Cardiac muscle cell (in vitro differentiated cells and primary cell): ENCODE results near the gene HOXC10. TPM values are rescaled to one million over a fixed set of nuclear protein-coding genes. Genes with fewer than 3 reads are reported as not detected.

Experiments used
- DNase-seq, 2 donors: peaks; one replicate each; pipeline versions ENCODE4 v3.0.0 to v3.0.0-alpha.2; 2010 to 2017; ENCODE audit warnings: low read depth in 1 of 2, low spot score in 1 of 2
- H3K27ac ChIP-seq: fragments of 200-600 bp; sonication (generic); 2 replicates; pipeline ENCODE4 v1.5.1; 2016
- H3K27me3 ChIP-seq: fragments of 200-600 bp; sonication (generic); 2 replicates; pipeline ENCODE4 v1.6.0; 2016; ENCODE audit warnings: control low read depth
- H3K36me3 ChIP-seq: fragments of 200-600 bp; sonication (generic); 2 replicates; pipeline ENCODE4 v1.5.1; 2016; ENCODE audit warnings: control low read depth
- H3K4me1 ChIP-seq: fragments of 200-600 bp; sonication (generic); 2 replicates; pipeline ENCODE4 v1.8.1; 2017; ENCODE audit warnings: low read depth, mild to moderate bottlenecking, mixed run types
- H3K4me3 ChIP-seq: fragments of 200-600 bp; sonication (generic); 2 replicates; pipeline ENCODE4 v1.5.1; 2016; ENCODE audit warnings: mild to moderate bottlenecking
- H3K9me3 ChIP-seq: fragments of 200-600 bp; sonication (generic); 2 replicates; pipeline ENCODE4 v1.5.1; 2017; ENCODE audit warnings: low read depth, mild to moderate bottlenecking, control low read depth
- polyA plus RNA-seq: library from polyadenylated mRNA; unstranded; fragments of >200 nt; fragmentation: Nextera tagmentation; extraction: Ambion mirVana; gene quantifications from 2 replicates; pipeline ENCODE4 v1.2.1, GENCODE V29; 2016
- total RNA-seq: library from RNA; depleted of rRNA; stranded (reverse); fragments of >200 nt; gene quantifications from 2 replicates; pipeline ENCODE4 v1.2.3, GENCODE V29; 2016
- TF ChIP-seq, protein P1 (sequence below): IDR thresholded peaks from 2 replicates; pipeline ENCODE4 v1.5.1; 2012; ENCODE audit warnings: low read depth, mild to moderate bottlenecking, low read length

HOXC10 gene
- total and polyA plus RNA-seq, 2 experiments from 2014 or later = not detected

DNA sequence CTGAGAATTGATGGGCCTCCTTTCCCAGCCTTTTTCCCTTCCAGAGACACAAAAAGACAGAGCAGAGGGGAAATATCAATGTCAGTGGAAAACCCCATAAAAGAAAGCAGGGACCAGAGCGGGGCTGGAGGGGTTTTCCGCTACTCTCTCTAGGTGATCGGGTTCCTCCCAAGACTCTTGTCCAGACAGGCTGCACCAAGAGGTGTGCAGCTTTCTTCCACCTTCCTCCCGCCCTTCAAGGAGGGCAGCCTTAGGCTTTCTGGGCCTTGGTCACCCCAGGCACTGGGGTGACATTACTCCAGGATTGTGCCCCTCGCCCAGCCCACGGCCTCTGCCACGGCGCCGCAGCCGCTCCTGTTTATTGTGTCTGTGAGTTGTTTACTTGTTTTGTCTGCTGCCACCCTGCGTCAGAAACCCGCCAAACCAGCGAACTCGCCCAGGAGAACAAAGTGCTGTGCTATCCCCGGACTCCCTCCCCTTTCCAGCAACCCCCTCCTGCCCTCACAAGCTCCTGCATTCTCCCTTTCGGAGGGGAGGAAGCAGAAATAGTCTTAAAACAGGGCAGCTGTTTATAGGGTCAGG lies 36.6 kb downstream of the HOXC10 start:
- Histone ChIP-seq H3K36me3 (no peaks in the 10 kb centered on the region), H3K27ac (no peak overlapping the region), H3K27me3 (peaks cover 100% of the 10 kb centered on the region), H3K9me3 (no peaks in the 10 kb centered on the region), H3K4me3 (no peak overlapping the region), H3K4me1 (peaks cover 19% of the 10 kb centered on the region)
- TF ChIP-seq, protein P1, sequence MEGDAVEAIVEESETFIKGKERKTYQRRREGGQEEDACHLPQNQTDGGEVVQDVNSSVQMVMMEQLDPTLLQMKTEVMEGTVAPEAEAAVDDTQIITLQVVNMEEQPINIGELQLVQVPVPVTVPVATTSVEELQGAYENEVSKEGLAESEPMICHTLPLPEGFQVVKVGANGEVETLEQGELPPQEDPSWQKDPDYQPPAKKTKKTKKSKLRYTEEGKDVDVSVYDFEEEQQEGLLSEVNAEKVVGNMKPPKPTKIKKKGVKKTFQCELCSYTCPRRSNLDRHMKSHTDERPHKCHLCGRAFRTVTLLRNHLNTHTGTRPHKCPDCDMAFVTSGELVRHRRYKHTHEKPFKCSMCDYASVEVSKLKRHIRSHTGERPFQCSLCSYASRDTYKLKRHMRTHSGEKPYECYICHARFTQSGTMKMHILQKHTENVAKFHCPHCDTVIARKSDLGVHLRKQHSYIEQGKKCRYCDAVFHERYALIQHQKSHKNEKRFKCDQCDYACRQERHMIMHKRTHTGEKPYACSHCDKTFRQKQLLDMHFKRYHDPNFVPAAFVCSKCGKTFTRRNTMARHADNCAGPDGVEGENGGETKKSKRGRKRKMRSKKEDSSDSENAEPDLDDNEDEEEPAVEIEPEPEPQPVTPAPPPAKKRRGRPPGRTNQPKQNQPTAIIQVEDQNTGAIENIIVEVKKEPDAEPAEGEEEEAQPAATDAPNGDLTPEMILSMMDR = peak; percentile 12
- DNase-seq = no peak

DNA sequence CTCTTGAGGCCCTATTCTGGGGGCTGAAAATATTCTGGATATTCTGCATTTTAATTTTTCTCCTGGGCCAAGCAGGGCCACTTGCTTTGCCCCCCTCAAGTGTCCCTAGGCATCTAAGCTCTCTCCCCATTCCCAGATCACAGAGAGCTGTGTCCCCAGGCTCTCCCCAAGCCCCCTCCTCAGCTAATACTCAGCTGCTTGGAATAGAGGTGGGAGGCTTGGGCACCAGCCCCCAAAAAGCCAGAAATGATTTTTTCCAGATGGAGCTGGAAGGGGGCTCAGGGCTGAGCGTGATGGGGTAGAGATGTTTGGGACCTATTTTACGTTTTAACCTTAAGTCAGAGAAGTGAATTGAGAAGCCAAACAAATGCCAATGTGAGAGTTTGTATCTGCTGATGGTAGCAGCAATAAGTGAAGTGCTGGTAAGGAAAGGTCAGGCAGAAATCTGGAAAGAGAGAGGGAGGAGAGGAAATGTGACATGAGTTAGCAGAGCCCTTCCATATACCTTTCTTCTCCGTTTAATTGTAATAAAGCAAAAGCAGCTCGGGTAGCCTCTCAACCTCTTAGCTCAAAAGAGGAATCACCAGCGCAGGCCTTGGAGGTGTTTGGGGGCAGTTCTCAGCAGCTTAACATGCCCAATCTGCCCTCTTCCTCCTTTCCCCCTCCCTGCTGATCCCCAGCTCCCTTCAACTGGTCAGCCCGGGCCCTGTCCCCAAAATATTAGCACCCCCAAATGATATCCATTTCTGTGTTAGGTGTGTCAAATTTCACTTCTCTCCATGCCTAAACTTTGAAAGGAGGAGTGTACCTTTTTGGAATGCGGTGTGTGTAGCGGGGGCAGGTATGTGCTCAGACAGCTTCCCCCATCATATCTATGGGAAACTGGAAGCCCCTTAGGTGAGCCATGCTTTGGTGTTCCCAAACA lies 38.3 kb downstream of the HOXC10 start:
- TF ChIP-seq, protein P1 = no peak
- H3K27me3 ChIP-seq = peaks cover 100% of the 10 kb centered on the region
- H3K27ac ChIP-seq = no peak overlapping the region
- H3K9me3 ChIP-seq = no peaks in the 10 kb centered on the region
- DNase-seq = no peak
- H3K4me1 ChIP-seq = peaks cover 19% of the 10 kb centered on the region
- no peaks in the 10 kb centered on the region for H3K36me3 ChIP-seq
- H3K4me3 ChIP-seq = no peak overlapping the region

DNA sequence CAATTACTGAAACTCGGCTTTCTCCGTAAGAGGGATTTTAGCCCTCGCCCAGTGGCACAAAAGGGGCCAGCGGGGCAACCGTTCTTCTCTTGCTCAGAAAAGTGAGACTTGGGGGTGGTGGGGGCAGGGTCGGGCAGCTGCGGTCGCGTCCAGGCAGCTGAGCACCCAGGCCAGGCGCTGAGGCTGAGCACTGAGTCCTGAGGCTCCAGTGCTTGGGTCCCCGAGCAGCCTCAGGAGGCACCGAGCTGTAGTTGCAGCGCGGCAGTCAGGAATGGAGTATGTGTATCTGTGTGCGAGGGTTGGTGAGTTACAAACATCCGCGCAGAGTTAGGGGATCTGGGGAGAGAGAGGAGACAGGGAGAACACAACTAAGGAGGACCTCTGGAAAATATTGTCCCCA lies 39.2 kb downstream of the HOXC10 start:
- H3K4me1 ChIP-seq = peaks cover 15% of the 10 kb centered on the region
- no peak overlapping the region for H3K4me3 ChIP-seq
- TF ChIP-seq, protein P1 = no peak
- no peak for DNase-seq
- no peak overlapping the region for H3K27ac ChIP-seq
- peaks cover 100% of the 10 kb centered on the region for H3K27me3 ChIP-seq
- no peaks in the 10 kb centered on the region for H3K36me3 ChIP-seq
- H3K9me3 ChIP-seq = no peaks in the 10 kb centered on the region

DNA sequence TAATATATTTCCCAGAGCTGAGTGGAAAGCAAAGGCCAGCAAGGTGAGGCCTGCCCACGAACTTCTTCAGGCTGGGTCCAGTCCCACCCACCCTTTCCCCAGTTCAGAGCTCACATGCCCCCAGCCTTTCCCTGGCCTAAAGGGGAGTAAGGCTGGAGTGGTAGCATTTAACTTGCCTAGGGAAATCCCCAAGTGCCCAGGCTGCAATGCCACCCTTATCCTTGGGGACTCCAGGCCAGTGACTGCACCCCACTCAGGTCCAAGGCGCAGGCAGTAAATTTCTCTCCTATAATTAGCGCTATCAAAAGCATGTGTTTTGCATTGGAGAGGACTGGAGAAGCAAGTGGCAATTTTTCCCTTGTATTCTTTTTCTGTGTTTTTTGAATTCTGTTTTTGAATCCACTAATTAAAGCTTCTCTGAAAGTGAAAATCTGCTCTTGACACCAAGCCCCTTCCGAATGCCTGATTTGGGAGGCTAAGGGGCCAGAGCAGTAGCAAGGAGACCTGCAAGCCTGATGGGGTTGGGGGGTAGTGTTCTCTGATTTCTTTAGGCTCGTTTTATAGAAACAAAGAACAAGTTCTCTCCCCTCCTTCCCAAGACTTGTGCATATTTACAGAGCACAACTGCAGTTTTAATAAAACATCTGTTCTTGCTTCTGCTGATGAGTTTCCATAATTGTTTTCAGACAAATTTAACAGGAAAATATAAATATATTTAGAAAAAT lies 39.8 kb downstream of the HOXC10 start:
- Histone ChIP-seq H3K27me3 (peaks cover 100% of the 10 kb centered on the region), H3K27ac (no peak overlapping the region), H3K4me1 (peaks cover 8% of the 10 kb centered on the region), H3K9me3 (no peaks in the 10 kb centered on the region), H3K4me3 (no peak overlapping the region), H3K36me3 (no peaks in the 10 kb centered on the region)
- TF ChIP-seq, protein P1 = no peak
- no peak for DNase-seq

DNA sequence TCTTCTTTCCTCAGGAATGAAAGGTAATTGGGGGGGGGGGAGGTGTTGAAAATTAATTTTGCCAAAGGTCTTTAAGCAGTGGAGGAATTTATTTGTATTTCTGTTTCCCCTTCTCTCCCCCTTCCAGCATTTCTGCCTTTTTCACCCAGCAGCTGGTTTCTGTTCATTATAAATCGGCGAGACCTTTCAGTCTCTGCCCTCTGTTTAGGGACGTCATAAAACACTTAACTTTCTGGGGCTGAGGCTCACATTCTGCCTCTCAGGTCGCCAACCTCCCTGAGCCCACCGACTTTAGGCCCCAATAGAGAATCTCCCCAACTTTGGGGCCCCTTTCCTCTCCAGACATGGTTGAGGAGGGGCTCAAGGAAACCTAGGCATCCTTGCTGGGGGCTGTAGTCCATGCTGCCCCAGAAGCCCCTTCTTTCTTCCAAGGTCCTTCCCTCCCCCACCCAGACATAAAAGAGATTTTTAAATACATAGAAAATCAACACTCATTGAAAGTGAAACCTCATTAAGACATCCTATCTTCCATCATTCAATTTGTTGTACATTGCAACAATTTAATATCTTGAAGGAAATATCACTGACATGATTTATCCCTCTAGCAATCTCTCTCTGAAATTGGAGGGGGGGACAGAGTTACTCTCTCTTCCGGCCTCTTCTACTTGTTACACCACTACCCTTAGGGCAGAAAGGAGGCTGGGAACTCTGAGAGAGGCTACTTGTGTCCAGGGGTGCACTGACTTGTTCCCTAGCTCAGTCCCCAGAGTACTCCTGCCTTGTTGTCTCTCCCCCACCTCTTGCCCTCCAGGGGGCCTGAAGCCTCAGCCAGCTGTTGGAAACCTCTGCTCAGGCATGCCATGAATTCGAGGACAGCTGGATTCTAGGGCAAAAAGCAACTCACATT lies 40.8 kb downstream of the HOXC10 start:
- no peak overlapping the region for H3K4me3 ChIP-seq
- DNase-seq = no peak
- H3K9me3 ChIP-seq = no peaks in the 10 kb centered on the region
- H3K36me3 ChIP-seq = no peaks in the 10 kb centered on the region
- no peak overlapping the region for H3K27ac ChIP-seq
- H3K4me1 ChIP-seq = no peaks in the 10 kb centered on the region
- TF ChIP-seq, protein P1 = no peak
- H3K27me3 ChIP-seq = peaks cover 100% of the 10 kb centered on the region
